Parathyroid adenoma (tissue), 2 donors: ENCODE data around the gene ADCY2.

Experiments
- H2AFZ ChIP-seq: fragments of 300-600 bp; sonication (generic); one replicate; pipeline ENCODE4 v1.7.0; 2017; ENCODE audit warnings: antibody characterized with exemption, mild to moderate bottlenecking
- H3K27ac ChIP-seq: fragments of 300-600 bp; sonication (generic); one replicate; pipeline ENCODE4 v1.7.0; 2017
- H3K27me3 ChIP-seq: fragments of 300-600 bp; sonication (generic); one replicate; pipeline ENCODE4 v1.7.0; 2017; ENCODE audit warnings: low read length; ENCODE audit not compliant: control insufficient read depth, insufficient read depth
- H3K36me3 ChIP-seq: fragments of 300-600 bp; sonication (generic); one replicate; pipeline ENCODE4 v1.7.0; 2017; ENCODE audit warnings: low read length; ENCODE audit not compliant: control insufficient read depth, insufficient read depth
- H3K4me1 ChIP-seq: fragments of 300-600 bp; sonication (generic); one replicate; pipeline ENCODE4 v1.7.0; 2017; ENCODE audit warnings: control low read depth
- H3K4me2 ChIP-seq: fragments of 300-600 bp; sonication (generic); one replicate; pipeline ENCODE4 v1.7.0; 2017; ENCODE audit warnings: low read length
- H3K4me3 ChIP-seq: fragments of 300-600 bp; sonication (generic); one replicate; pipeline ENCODE4 v1.7.0; 2017; ENCODE audit warnings: low read depth, low read length
- H3K79me2 ChIP-seq: fragments of 300-600 bp; sonication (generic); one replicate; pipeline ENCODE4 v1.7.0; 2017; ENCODE audit warnings: control low read depth
- H3K9ac ChIP-seq: fragments of 300-600 bp; sonication (generic); one replicate; pipeline ENCODE4 v1.7.0; 2017; ENCODE audit warnings: mild to moderate bottlenecking
- H3K9me3 ChIP-seq: fragments of 300-600 bp; sonication (generic); one replicate; pipeline ENCODE4 v1.7.0; 2017; ENCODE audit warnings: low read length; ENCODE audit not compliant: control insufficient read depth
- CTCF ChIP-seq: fragments of 300-600 bp; sonication (generic); IDR thresholded peaks from one replicate; pipeline ENCODE4 v1.7.0; 2017; ENCODE audit warnings: antibody characterized with exemption, mild to moderate bottlenecking
- donor health status: primary hyperparathyroidism.

Gene ADCY2

GRCh38 chr5:7462758-7463157 is 66.8 kb downstream of the ADCY2 start:
- Histone ChIP-seq H3K36me3 (no peaks in the 10 kb centered on the region), H2AFZ (no peak overlapping the region), H3K9ac (no peak overlapping the region), H3K4me2 (no peak overlapping the region), H3K79me2 (no peaks in the 10 kb centered on the region), H3K27ac (no peak overlapping the region), H3K27me3 (no peaks in the 10 kb centered on the region), H3K4me3 (no peak overlapping the region), H3K9me3 (no peaks in the 10 kb centered on the region), H3K4me1 (no peaks in the 10 kb centered on the region)
- no peak for TF ChIP-seq CTCF

- H2AFZ ChIP-seq: no peak overlapping the region
- no peaks in the 10 kb centered on the region for H3K9me3 ChIP-seq
- no peaks in the 10 kb centered on the region for H3K27me3 ChIP-seq
- no peak for TF ChIP-seq CTCF
- no peaks in the 10 kb centered on the region for H3K36me3 ChIP-seq
- H3K4me1 ChIP-seq: no peaks in the 10 kb centered on the region
- H3K4me2 ChIP-seq: no peak overlapping the region
- no peak overlapping the region for H3K27ac ChIP-seq
- no peaks in the 10 kb centered on the region for H3K79me2 ChIP-seq
- no peak overlapping the region for H3K9ac ChIP-seq
- no peak overlapping the region for H3K4me3 ChIP-seq
Measured at GRCh38 chr5:7464182-7464581, 68.2 kb downstream of the ADCY2 start.

- H3K27me3 ChIP-seq: no peaks in the 10 kb centered on the region
Measured at GRCh38 chr5:7467179-7467578, 71.2 kb downstream of the ADCY2 start.

GRCh38 chr5:7468742-7469141 is 72.8 kb downstream of the ADCY2 start:
- Histone ChIP-seq H3K4me1 (no peaks in the 10 kb centered on the region), H3K4me3 (no peak overlapping the region), H3K4me2 (no peak overlapping the region), H3K27ac (no peak overlapping the region), H3K79me2 (no peaks in the 10 kb centered on the region), H3K36me3 (no peaks in the 10 kb centered on the region), H3K9ac (no peak overlapping the region), H2AFZ (no peak overlapping the region), H3K9me3 (no peaks in the 10 kb centered on the region), H3K27me3 (no peaks in the 10 kb centered on the region)
- no peak for TF ChIP-seq CTCF

More at GRCh38 chr5:7467179-7467578, 71.2 kb downstream of the ADCY2 start:
- no peak overlapping the region for H3K4me3 ChIP-seq
- H3K36me3 ChIP-seq: no peaks in the 10 kb centered on the region
- no peaks in the 10 kb centered on the region for H3K9me3 ChIP-seq
- no peak for TF ChIP-seq CTCF
- no peak overlapping the region for H3K27ac ChIP-seq
- no peaks in the 10 kb centered on the region for H3K4me1 ChIP-seq
- no peak overlapping the region for H3K9ac ChIP-seq
- no peak overlapping the region for H3K4me2 ChIP-seq
- no peak overlapping the region for H2AFZ ChIP-seq
- no peaks in the 10 kb centered on the region for H3K79me2 ChIP-seq

- Histone ChIP-seq H3K9me3 (no peaks in the 10 kb centered on the region), H3K4me3 (no peak overlapping the region), H3K9ac (no peak overlapping the region), H3K27me3 (no peaks in the 10 kb centered on the region), H3K36me3 (no peaks in the 10 kb centered on the region), H2AFZ (no peak overlapping the region), H3K79me2 (no peaks in the 10 kb centered on the region), H3K4me2 (no peak overlapping the region), H3K27ac (no peak overlapping the region), H3K4me1 (no peaks in the 10 kb centered on the region)
- no peak for TF ChIP-seq CTCF
Measured at GRCh38 chr5:7471710-7472109, 75.8 kb downstream of the ADCY2 start.
